SKM-1 (cell line): Measurements from ENCODE around the gene ZNF777.

Experiments
- DNase-seq: peaks from one replicate; lab custom pipeline; 2025; ENCODE audit not compliant: unreplicated experiment; lab: John Stamatoyannopoulos, UW

The ZNF777 gene

GRCh38 chr7:149477494-149478443 lies 16.9 kb upstream of the ZNF777 start:
- DNase-seq: no peak

- no peak for DNase-seq
Observed at GRCh38 chr7:149476791-149477190, 15.9 kb upstream of the ZNF777 start.

GRCh38 chr7:149475121-149476045 lies 14.5 kb upstream of the ZNF777 start:
- DNase-seq: no peak

DNA sequence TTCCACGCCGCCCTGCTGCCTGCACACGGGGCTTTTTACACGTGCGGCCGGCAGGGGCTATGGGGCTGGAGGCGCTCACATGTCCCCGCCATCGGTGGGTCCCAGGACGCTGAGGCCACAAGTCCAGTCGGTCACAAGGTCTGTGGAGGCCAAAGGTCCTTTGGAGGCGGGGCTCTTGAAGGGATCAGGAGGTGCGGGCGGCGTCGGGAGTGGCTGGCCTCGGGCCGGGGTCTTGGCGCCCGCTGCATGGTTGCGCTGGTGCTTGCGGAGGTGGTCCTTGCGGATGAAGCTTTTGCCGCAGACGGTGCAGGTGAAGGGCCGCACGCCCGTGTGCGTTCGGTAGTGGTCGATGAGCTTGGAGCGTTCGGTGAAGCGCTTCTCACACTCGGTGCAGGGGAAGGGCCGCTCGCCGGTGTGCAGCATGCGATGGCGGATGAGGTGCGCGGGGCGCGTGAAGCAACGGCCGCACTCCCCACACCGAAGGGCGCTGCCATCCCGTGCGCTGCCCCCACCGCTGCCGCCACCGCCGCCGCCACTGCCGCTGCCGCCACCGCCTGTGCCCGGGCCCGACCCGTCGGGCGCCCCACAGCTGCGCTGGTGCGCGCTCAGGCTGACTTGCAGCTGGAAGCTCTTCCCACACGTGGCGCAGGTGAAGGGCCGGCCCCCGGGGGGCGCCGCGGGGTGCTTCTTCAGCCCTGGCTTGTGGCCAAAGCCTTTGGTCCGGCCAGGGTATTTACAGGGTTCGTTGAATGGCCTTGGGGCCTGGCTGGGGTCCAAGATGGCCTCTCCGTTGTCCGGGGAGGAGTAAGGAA lies 13.7 kb upstream of the ZNF777 start:
- DNase-seq: no peak

GRCh38 chr7:149473251-149473650 lies 12.4 kb upstream of the ZNF777 start:
- DNase-seq: no peak

DNA sequence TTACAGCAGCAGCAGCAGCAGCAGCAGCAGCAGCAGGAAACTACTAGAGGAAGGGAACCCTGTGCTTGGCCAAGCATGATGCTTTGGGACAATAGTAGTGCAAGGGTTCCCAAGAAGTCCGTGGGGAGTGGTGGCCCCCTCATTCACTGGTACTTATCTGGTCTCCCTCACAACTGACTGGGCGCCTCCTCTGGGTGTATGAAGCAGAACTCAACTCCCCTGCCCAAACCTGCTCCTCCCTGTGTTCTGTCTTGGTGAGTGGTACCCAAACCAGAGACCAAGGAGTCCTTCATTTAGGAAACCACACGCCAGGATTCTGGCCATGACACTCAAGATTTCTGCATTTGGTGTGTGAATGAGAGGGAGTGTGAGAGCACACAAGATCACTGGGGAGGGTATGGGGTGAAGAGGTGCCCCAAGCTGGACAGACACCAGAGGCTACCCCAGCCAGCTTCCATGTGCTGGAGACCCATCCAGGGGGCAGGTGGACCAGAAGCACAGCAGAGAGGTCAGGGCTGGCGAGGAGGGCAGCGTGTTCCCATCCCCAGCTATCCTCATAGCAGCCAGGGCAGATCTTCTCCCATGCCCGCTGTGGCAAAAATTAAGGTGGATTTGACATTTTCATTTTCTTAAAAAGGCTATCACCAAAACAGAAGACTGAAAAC lies 10.6 kb upstream of the ZNF777 start:
- no peak for DNase-seq

DNA sequence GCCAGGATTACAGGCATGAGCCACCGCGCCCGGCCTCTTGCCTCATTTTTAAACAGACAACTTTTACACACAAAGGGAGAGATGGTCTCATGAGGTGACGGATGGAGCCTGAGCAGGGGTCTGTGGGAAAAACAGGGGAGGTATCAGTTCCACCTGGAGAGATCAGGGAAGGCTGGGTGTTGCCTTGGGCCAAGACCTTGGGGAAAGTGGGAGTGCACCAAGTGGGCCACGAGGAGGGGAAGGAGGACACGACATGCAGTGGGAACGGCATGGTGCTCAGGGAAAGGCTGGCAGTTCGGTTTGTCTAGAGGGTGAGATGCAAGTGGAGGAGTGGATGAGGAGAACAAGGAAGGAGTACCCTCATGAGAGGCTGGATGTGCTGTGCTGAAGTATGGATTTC lies 8.9 kb upstream of the ZNF777 start:
- DNase-seq: no peak

- DNase-seq: no peak
Observed at GRCh38 chr7:149468208-149468607, 7.3 kb upstream of the ZNF777 start.

- no peak for DNase-seq
Observed at GRCh38 chr7:149467321-149467859, 6.5 kb upstream of the ZNF777 start.

DNA sequence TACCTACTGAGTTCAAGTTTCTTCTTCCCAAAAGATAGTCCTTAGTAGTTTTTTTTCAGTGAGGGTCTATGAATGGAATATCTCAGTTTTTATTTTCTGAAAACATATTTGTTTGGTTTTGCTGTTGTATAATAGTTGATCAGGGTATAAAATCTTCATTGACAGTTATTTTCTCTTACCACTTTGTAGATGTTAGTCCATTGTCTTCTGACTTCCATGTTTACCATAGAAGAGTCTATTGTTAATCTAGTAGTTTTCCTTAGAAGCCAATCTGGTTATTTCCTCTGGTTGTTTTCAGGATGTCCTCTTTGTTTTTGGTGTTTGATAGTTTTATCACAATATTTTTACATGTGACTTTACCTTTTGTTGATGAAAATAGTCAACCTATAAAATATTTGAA lies 5.5 kb upstream of the ZNF777 start:
- DNase-seq: no peak

DNA sequence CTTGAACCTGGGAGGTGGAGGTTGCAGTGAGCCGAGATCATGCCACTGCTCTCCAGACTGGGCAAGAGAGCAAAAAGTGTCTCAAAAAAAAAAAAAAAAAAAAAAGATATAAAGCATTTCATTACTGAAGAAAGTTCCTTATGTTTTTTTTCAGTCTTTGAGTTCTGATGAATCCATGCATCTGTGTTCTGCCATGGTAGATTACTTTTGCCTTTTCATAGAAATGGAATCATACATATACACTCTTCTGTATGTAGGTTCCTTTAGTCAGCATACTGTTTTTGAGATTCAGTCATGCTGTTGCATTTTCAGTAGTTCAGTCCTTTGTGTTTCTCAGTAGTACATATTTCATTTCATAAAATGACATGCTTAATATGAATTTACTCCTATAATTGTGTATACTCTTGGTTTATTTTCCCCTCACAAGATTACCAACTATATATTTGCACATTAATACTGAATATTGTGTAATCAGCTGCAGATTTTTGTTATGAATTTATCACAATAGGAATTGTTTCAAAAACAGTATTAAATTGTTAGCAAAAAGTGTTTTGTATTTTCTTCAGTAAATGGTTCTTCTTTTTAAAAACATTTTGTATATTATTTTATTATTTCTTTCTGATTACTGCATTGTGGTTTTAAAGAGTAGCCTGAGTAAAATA lies 2.8 kb upstream of the ZNF777 start:
- DNase-seq: no peak

- no peak for DNase-seq
Observed at GRCh38 chr7:149462101-149462520, 1.2 kb upstream of the ZNF777 start.

DNA sequence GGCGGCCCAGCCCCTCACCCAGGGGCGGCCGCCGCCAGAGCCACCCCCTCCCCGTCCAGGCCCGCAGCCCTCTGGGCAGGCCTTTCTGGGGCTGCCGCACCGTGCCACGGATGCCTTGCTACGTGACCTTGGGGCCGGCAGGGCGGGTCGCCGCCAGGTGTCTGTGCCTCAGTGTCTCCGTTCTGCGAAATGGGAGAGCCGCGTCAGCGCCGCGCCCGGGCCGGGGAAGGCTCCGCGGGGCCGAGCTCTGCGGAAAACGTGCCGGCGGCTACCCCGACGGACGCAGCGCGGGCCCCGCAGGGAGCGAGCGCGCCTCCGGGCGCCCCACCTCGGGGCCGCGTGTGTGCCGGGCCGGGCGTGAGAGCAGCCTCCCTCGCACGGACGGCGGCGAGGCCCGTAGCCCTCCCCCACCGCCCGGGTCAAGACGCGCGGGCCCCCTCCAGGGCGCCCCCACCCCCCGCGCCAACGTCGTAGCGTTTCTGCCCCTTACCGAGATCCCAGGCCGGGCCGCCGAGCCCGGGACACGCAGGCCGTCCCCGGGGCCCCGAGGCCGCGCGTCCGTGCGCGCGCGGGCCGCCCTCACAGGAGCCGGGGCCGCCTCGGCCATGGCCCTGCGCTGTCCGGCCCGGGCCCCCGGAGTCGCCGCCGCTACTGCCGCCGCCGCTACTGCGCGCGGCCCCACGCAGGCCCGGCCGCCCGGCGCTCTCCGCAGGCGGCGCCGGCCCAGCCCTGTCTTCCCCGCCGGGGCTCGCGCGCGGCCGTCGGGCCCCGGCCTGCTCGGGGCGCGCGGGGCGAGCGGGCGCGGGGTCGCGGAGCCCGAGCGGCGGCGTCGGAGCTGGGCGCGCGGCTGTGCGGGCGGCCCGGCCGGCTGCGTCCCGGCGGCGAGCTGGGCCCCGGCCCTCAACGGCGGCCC lies 1.1 kb downstream of the ZNF777 start:
- no peak for DNase-seq

DNA sequence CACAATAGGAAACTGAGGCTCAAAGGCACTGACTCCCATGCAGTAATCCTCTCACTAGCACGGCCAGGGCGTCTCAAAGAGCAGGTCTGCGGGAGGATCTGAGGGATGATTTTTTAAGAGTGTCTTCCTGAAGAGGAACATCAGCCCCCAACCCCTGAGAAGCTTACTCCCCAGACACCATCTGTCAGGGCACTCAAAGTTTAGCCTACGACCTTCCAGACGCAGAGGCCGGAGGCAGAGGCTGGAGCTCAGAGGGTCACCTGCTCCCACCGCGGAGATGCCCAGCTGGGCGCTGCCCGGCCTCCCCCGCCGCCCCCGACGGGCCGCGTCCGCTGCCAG lies 1.7 kb downstream of the ZNF777 start:
- DNase-seq: no peak

GRCh38 chr7:149458235-149458634 lies 2.6 kb downstream of the ZNF777 start:
- no peak for DNase-seq

GRCh38 chr7:149457766-149458165 lies 3.1 kb downstream of the ZNF777 start:
- DNase-seq: no peak

DNA sequence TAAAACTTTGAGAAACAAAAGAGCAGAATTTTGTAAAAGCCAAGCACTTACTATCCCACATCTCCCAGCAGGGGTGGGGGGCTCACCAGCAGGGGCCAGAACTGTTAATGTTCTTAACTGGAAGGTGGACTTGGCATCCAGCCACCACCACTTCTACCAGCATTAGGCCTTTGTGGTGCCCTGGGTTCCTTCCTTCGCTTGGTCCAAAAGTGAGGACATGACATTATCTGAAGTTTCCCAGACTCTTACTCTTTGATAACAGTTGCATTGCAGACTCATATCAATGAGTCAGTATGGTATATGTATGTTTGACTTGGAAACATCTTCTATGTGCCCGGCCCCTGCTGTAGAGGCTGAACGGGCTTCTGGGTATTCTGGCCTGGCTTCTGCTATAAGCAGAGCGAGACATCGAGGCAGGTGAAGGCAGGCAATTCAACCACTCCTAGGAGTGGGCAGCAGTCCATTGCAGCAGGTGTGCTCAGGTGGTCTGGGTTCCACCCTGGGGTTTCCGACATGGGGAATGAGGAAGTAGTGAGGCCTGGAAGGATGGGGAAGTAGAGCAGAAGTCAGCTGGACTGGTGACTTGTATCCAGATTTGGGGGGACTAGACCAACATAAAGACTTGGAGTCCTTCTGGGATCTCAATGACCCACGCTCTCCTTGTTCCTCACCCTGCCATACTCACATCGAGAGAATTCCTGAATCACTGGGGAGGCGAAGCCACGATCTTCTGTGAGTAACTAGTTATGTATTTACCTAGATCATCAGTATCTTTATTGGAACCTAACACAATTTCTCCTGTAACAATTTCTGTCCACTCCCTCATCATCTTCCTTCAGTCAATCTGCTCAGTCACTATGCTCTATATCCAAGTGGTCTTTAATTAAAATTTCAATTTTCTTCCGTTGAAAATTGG lies 4.1 kb downstream of the ZNF777 start:
- no peak for DNase-seq
